HG02943 (cell line): ENCODE measurements around the gene APBB2.

Experiments
- ATAC-seq: cut with Tn5 transposase; IDR thresholded peaks from one replicate; pipeline ENCODE4 v1.9.1; 2021; ENCODE audit warnings: mild to moderate bottlenecking, low read depth, moderate library complexity; ENCODE audit not compliant: unreplicated experiment

Gene APBB2

GRCh38 chr4:41196633-41197332, 17.6 kb downstream of the APBB2 start:
- no peak for ATAC-seq

- ATAC-seq, result no peak
Observed at GRCh38 chr4:41192136-41192535, 22.2 kb downstream of the APBB2 start.

- ATAC-seq, result no peak
Observed at GRCh38 chr4:41189666-41190065, 24.7 kb downstream of the APBB2 start.

GRCh38 chr4:41189076-41189475, 25.3 kb downstream of the APBB2 start:
- ATAC-seq, result no peak

- ATAC-seq, result no peak
Observed at GRCh38 chr4:41185614-41186592, 28.4 kb downstream of the APBB2 start.

GRCh38 chr4:41184009-41184408, 30.3 kb downstream of the APBB2 start:
- ATAC-seq, result no peak

GRCh38 chr4:41183021-41183553, 31.3 kb downstream of the APBB2 start:
- no peak for ATAC-seq

GRCh38 chr4:41181037-41181436, 33.3 kb downstream of the APBB2 start:
- ATAC-seq, result no peak

GRCh38 chr4:41179498-41180195, 34.7 kb downstream of the APBB2 start:
- ATAC-seq, result no peak

- no peak for ATAC-seq
Observed at GRCh38 chr4:41178372-41179370, 35.7 kb downstream of the APBB2 start.

- ATAC-seq, result no peak
Observed at GRCh38 chr4:41177016-41177415, 37.3 kb downstream of the APBB2 start.

GRCh38 chr4:41176340-41176739, 38.0 kb downstream of the APBB2 start:
- no peak for ATAC-seq

GRCh38 chr4:41175794-41176193, 38.5 kb downstream of the APBB2 start:
- no peak for ATAC-seq

GRCh38 chr4:41174444-41174843, 39.9 kb downstream of the APBB2 start:
- ATAC-seq, result no peak

- no peak for ATAC-seq
Observed at GRCh38 chr4:41172786-41173185, 41.6 kb downstream of the APBB2 start.

- ATAC-seq, result no peak
Observed at GRCh38 chr4:41169256-41169800, 45.0 kb downstream of the APBB2 start.

- no peak for ATAC-seq
Observed at GRCh38 chr4:41167191-41167590, 47.2 kb downstream of the APBB2 start.

- no peak for ATAC-seq
Observed at GRCh38 chr4:41164405-41164804, 49.9 kb downstream of the APBB2 start.

GRCh38 chr4:41161355-41161754, 53.0 kb downstream of the APBB2 start:
- ATAC-seq, result no peak
